ENCODE data around the gene SH3GL2. TPM values are rescaled to one million over a fixed set of nuclear protein-coding genes. Genes with fewer than 3 reads are reported as not detected.

Gene SH3GL2
- total and polyA plus RNA-seq, 4 donors: 0.06 to 0.08 TPM; not detected in 2

DNA sequence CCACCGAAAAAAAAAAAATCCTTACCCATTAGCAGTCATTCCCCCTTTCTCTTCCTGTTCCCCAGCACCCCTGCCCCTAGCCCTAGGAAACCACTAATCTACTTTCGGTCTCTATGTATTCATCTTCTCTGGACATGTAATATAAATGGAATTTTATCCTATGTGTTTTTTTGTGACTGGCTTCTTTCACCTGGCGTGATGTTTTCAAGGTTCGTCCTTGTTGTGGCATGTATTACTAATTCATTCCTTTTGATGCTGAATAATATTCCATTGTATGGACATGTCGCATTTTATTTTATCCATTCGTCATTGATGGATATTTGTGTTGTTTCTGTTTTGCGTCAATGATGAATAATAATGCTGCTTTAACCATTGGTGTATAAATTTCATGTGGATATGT lies 42.8 kb upstream of the SH3GL2 start:
- Histone ChIP-seq H3K27ac (ENCODE audit: low read depth in 1 of 2, low read length in 2 of 2) (no peak overlapping the region), H3K9me3 (ENCODE audit: control insufficient read depth in 4 of 4, low read length in 3 of 4) (no peaks in the 10 kb centered on the region), H3K36me3 (ENCODE audit: control insufficient read depth in 4 of 4, insufficient read depth in 3 of 4, low read depth in 1 of 4, low read length in 3 of 4) (no peaks in the 10 kb centered on the region), H3K27me3 (ENCODE audit: control insufficient read depth in 4 of 4, insufficient read depth in 4 of 4, low read length in 3 of 4) (no peaks in the 10 kb centered on the region), H3K4me3 (ENCODE audit: low read depth in 1 of 3, low read length in 3 of 3) (no peak overlapping the region), H3K9ac (ENCODE audit: low read depth in 1 of 2, low read length in 2 of 2) (no peak overlapping the region), H3K4me1 (ENCODE audit: control insufficient read depth in 4 of 4, insufficient read depth in 4 of 4, low read length in 3 of 4) (peaks cover 0 to 3% (median 1%) of the 10 kb centered on the region in 4 donors)
- DNase-seq (ENCODE audit: low spot score): no peak
- TF ChIP-seq, protein P1, sequence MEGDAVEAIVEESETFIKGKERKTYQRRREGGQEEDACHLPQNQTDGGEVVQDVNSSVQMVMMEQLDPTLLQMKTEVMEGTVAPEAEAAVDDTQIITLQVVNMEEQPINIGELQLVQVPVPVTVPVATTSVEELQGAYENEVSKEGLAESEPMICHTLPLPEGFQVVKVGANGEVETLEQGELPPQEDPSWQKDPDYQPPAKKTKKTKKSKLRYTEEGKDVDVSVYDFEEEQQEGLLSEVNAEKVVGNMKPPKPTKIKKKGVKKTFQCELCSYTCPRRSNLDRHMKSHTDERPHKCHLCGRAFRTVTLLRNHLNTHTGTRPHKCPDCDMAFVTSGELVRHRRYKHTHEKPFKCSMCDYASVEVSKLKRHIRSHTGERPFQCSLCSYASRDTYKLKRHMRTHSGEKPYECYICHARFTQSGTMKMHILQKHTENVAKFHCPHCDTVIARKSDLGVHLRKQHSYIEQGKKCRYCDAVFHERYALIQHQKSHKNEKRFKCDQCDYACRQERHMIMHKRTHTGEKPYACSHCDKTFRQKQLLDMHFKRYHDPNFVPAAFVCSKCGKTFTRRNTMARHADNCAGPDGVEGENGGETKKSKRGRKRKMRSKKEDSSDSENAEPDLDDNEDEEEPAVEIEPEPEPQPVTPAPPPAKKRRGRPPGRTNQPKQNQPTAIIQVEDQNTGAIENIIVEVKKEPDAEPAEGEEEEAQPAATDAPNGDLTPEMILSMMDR (IDR thresholded peaks at IDR 0.05; ENCODE audit: low read depth, low read length, missing input control): no peak
- TF ChIP-seq, protein P2, sequence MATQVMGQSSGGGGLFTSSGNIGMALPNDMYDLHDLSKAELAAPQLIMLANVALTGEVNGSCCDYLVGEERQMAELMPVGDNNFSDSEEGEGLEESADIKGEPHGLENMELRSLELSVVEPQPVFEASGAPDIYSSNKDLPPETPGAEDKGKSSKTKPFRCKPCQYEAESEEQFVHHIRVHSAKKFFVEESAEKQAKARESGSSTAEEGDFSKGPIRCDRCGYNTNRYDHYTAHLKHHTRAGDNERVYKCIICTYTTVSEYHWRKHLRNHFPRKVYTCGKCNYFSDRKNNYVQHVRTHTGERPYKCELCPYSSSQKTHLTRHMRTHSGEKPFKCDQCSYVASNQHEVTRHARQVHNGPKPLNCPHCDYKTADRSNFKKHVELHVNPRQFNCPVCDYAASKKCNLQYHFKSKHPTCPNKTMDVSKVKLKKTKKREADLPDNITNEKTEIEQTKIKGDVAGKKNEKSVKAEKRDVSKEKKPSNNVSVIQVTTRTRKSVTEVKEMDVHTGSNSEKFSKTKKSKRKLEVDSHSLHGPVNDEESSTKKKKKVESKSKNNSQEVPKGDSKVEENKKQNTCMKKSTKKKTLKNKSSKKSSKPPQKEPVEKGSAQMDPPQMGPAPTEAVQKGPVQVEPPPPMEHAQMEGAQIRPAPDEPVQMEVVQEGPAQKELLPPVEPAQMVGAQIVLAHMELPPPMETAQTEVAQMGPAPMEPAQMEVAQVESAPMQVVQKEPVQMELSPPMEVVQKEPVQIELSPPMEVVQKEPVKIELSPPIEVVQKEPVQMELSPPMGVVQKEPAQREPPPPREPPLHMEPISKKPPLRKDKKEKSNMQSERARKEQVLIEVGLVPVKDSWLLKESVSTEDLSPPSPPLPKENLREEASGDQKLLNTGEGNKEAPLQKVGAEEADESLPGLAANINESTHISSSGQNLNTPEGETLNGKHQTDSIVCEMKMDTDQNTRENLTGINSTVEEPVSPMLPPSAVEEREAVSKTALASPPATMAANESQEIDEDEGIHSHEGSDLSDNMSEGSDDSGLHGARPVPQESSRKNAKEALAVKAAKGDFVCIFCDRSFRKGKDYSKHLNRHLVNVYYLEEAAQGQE (IDR thresholded peaks at IDR 0.05): no peak
- TF ChIP-seq, protein P3, sequence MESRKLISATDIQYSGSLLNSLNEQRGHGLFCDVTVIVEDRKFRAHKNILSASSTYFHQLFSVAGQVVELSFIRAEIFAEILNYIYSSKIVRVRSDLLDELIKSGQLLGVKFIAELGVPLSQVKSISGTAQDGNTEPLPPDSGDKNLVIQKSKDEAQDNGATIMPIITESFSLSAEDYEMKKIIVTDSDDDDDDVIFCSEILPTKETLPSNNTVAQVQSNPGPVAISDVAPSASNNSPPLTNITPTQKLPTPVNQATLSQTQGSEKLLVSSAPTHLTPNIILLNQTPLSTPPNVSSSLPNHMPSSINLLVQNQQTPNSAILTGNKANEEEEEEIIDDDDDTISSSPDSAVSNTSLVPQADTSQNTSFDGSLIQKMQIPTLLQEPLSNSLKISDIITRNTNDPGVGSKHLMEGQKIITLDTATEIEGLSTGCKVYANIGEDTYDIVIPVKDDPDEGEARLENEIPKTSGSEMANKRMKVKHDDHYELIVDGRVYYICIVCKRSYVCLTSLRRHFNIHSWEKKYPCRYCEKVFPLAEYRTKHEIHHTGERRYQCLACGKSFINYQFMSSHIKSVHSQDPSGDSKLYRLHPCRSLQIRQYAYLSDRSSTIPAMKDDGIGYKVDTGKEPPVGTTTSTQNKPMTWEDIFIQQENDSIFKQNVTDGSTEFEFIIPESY (IDR thresholded peaks at IDR 0.05): no peak
- 90% methylated on average over 7 of the region's 7 CpGs for WGBS

DNA sequence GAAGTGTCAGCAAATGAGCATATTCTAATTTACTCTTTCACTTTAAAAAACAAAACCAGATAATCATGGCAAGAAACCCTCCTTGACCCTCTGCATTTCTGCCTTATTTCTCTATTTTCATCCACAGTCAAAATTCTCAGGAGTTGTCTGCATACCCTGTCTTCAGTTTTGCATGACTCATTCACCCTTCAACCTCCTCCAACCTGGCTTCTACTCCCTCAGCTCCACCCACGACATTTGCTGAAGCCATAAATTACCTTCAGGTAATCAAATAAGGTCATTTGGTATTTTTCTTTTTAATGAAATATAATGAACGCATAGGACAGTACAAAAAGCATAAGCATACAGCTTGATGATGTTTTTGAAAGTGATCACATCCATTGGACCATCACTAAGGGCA lies 27.8 kb upstream of the SH3GL2 start:
- peaks cover 0 to 10% (median 3%) of the 10 kb centered on the region in 4 donors for H3K9me3 ChIP-seq (ENCODE audit: control insufficient read depth in 4 of 4, low read length in 3 of 4)
- no peaks in the 10 kb centered on the region for H3K4me1 ChIP-seq (ENCODE audit: control insufficient read depth in 4 of 4, insufficient read depth in 4 of 4, low read length in 3 of 4)
- TF ChIP-seq JUND (IDR thresholded peaks at IDR 0.05) (no peak), HNF4A (conservative IDR thresholded peaks at IDR 0.05) (no peak), HNF4G (IDR thresholded peaks at IDR 0.05) (no peak), YY1 (IDR thresholded peaks at IDR 0.05) (no peak), RAD21 (IDR thresholded peaks at IDR 0.05) (no peak), GABPA (IDR thresholded peaks at IDR 0.05 in 1 of 2, conservative IDR thresholded peaks at IDR 0.05 in 1 of 2) (no peak), TAF1 (conservative IDR thresholded peaks at IDR 0.05) (no peak), EGR1 (IDR thresholded peaks at IDR 0.05; ENCODE audit: low read depth in 2 of 2) (no peak), FOXA2 (IDR thresholded peaks at IDR 0.05) (no peak)
- TF ChIP-seq, protein P1 (IDR thresholded peaks at IDR 0.05; ENCODE audit: low read depth, low read length, missing input control): no peak
- TF ChIP-seq, protein P4, sequence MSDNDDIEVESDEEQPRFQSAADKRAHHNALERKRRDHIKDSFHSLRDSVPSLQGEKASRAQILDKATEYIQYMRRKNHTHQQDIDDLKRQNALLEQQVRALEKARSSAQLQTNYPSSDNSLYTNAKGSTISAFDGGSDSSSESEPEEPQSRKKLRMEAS (IDR thresholded peaks at IDR 0.05): no peak
- TF ChIP-seq, protein P3 (IDR thresholded peaks at IDR 0.05): no peak
- TF ChIP-seq, protein P5, sequence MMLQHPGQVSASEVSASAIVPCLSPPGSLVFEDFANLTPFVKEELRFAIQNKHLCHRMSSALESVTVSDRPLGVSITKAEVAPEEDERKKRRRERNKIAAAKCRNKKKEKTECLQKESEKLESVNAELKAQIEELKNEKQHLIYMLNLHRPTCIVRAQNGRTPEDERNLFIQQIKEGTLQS (IDR thresholded peaks at IDR 0.05): no peak
- TF ChIP-seq, protein P2 (IDR thresholded peaks at IDR 0.05): no peak
- H3K4me3 ChIP-seq (ENCODE audit: low read depth in 1 of 3, low read length in 3 of 3): no peak overlapping the region
- no peaks in the 10 kb centered on the region for H3K27me3 ChIP-seq (ENCODE audit: control insufficient read depth in 4 of 4, insufficient read depth in 4 of 4, low read length in 3 of 4)
- H3K36me3 ChIP-seq (ENCODE audit: control insufficient read depth in 4 of 4, insufficient read depth in 3 of 4, low read depth in 1 of 4, low read length in 3 of 4): no peaks in the 10 kb centered on the region
- H3K9ac ChIP-seq (ENCODE audit: low read depth in 1 of 2, low read length in 2 of 2): no peak overlapping the region
- DNase-seq (ENCODE audit: low spot score): no peak
- no peak overlapping the region for H3K27ac ChIP-seq (ENCODE audit: low read depth in 1 of 2, low read length in 2 of 2)
- WGBS: 73% methylated on average over 2 of the region's 2 CpGs

Measured in liver (tissue), 9 donors.